Stimulated activated CD4-positive, alpha-beta T cell treated with anti-CD3 and anti-CD28 coated beads, TNF-alpha, amount 100 ng/mL, for 1 hour (primary cell): ENCODE results near the gene S100A4.
A peak's percentile ranks its signal among the peaks of the same experiment; 100 is the strongest.
"Not testable (repeated sequence)": the region's sequence is repeated elsewhere in the genome, so short reads cannot be mapped to it uniquely, and the experiment has no call there.

ENCODE experiments used
- DNase-seq, 3 donors: peaks; one replicate each; pipeline ENCODE4 v3.0.0-alpha.2; 2020; ENCODE audit warnings: low read depth in 3 of 3, low spot score in 1 of 3

The S100A4 gene

DNA sequence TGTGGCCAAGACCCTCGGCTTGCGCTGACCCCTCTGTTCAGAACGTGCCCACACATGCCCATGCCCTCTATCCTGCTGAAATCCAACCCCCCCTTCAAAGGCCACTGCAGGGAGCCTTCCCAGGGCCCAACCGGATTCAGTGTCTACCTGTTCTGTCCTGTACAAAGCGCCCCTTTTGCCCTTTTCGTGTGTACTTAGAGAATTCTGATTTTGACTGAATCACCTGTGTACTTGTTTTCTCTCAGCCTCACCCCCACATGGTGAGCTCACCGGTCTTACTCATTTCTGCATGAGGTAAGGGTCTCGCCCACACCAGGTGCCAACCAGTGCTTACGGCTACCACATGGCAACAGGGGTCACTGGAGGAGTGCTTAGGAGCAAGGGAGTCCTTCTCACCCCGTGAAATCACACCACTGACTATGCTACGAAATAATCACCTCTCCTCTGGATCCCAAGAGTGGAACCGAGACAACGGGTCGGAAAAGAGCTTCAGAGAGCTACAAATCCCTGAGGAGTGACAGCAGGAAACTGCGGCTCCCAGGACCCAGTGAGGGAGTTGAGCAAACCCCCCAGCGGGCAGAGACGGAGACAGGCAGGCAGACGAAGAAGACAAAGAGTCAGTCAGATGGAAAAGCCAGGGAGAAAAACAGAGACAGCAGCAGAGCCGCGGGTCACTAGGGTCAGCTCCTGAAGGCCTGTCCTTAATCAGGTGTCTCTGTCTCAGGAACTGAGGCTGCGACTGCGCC lies 22.2 kb upstream of the S100A4 start:
- DNase-seq = no peak

DNA sequence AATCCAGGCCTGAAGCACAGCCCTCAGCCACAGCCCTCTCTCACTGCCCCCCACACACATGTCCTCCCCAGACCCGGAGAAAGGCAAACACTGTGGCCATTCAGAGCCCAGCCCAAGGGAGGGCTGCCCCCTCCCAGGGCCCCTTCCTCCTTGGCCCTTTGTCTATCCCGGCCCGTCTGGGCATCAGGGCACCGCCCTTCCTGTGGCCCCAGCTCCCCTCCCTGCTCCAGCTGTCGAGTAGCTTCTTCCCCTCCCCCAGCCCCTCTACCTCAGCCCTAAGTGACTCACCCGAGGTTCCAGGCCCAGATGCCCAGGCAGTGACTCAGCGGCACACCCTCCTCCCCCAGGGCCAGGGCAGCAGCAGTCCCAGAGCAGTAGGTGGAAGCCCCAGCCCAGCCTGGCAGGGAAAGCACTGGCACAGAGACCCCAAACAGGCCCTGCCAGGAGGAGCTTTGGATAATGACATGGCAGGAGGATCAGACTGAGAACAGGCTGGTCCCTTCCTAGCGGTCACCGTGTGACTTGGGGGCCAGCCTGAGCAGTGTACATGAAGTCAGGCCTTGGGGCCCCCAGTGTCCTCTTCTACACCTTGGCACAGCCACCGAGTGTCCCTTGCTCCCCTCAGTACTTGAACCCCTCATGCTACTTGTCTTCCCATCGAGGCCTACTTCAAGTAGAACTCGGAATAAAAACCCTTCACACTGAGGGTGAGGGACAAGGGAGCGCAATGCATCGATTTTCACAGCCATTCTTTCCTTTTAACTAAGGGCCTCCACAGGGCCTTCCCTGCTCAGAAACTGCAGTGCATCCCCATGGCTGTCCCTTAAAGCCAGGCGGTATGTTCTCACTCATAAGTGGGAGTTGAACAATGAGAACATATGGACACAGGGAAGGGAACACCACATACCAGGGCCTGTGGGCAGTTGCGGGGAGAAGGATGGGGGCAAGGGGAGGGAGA lies 21.1 kb upstream of the S100A4 start:
- DNase-seq = peak; percentile 66 to 77 (median 76)

GRCh38 chr1:153565529-153566374 lies 20.1 kb upstream of the S100A4 start, which contains the start of gene S100A2:
TSS of gene S100A2 (minus strand) at chr1:153565844. CDS start at chr1:153563877, 1,967 bp downstream.
- DNase-seq = peak in 1 of 3 donors; percentile 17

GRCh38 chr1:153563991-153564390 lies 18.4 kb upstream of the S100A4 start:
- DNase-seq = no peak

DNA sequence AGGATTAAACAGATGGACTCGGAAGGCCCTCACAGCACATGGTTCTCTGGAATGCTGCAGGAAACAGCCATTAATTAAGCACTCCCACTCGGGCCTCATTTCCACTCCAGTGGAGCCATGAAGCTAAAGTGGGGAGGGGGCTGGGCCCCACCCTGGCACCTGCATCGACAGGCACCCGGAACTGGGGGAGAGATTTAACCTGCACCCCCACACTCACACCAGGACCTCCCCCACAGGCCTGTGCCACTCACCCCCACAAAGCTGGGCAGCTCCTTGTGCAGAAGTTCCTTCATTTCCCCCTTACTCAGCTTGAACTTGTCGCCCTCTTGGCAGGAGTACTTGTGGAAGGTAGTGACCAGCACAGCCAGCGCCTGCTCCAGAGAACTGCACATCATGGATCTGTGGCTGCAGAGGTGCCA lies 17.9 kb upstream of the S100A4 start:
- no peak for DNase-seq

- not testable (repeated sequence) for DNase-seq
Measured at GRCh38 chr1:153562021-153562420, 16.4 kb upstream of the S100A4 start.

GRCh38 chr1:153561466-153561985 lies 15.9 kb upstream of the S100A4 start:
- DNase-seq = no peak

DNA sequence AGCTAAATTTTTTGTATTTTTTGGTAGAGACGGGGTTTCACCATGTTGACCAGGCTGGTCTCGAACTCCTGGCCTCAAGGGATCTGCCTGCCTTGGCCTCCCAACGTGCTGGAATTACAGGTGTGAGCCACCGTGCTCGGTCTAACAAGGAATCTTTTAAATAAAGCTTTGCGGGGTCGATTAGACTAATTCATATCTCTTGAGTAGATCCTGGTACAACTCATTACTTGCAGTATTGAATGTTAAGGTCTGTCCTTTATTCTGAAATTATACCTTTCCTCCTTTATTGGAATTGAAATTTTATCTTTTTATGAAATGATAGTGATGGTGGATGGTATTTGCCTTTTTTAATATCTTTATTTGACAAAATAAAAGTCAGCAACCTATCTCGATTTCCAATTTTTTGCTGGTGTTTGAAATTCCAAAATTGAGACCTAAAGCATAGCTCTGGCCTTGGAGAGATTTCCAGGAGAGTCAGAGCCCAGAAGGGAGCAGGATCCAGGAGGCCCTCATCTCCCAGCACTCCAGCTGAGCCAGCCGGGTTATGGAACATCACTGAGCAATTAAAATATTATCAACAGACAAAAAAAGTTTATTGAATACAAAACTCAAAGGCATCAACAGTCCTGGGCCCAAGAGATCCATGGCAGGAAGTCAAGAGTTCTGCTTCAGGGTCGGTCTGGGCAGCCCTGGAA lies 15.3 kb upstream of the S100A4 start:
- no peak for DNase-seq

DNA sequence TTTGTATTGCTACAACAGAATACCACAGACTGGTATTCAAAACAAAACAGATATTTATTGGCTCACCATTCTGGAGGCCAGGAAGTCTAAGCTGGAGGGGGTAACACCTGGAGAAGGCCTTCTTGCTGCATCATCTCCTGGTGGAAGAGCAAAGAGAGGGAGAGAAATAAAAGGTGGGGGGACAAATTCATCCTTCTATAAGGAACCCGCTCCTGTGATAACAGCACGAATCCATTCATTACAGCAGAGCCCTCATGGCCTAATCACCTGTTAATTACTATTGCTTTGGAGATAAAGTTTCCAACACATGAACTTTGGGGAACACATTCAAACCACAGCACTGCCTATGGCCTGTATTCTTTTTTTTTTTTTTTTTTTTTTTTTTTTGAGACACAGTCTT lies 14.6 kb upstream of the S100A4 start:
- DNase-seq = no peak

DNA sequence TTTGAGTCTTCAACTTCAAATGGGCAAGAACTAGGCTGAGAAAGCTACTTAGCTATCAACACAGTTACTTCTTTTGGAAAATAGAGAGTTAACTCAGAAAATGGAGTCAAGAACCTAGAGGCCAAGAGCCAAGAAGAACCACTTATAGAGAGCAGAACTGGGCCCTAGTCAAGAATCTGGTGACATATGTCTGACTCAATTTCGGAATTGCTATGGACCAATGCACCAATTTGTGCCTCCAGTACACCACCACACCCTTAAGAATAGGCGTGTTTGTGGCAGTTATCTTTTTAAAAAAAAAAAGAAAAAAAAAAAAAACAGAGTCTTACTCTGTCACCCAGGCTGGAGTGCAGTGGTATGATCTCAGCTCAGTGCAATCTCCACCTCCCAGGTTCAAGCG lies 12.3 kb upstream of the S100A4 start:
- DNase-seq = no peak

DNA sequence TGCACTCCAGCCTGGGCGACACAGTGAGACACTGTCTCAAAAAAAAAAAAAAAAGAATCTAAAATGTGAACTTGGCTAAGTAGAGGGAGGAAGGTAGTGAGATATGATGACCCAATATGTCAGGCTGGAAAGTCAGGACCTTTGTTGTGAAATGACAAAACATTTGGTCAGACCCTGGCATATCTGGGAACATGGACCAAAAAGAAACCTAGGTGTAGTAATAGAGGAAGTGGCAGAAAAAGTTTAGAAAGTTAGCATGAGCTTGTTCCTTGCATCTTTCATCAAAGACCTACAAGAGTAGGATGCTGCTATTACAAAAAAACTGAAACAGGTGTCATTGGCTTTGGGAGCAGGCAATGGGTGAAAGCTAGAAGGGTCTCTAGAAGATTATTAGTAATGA lies 10.7 kb upstream of the S100A4 start:
- DNase-seq = no peak

GRCh38 chr1:153553830-153554541 lies 8.4 kb upstream of the S100A4 start:
- DNase-seq = no peak

GRCh38 chr1:153553096-153553495 lies 7.5 kb upstream of the S100A4 start:
- DNase-seq = no peak

- no peak for DNase-seq
Measured at GRCh38 chr1:153552335-153552734, 6.7 kb upstream of the S100A4 start.

GRCh38 chr1:153550827-153551500 lies 5.4 kb upstream of the S100A4 start:
- no peak for DNase-seq

DNA sequence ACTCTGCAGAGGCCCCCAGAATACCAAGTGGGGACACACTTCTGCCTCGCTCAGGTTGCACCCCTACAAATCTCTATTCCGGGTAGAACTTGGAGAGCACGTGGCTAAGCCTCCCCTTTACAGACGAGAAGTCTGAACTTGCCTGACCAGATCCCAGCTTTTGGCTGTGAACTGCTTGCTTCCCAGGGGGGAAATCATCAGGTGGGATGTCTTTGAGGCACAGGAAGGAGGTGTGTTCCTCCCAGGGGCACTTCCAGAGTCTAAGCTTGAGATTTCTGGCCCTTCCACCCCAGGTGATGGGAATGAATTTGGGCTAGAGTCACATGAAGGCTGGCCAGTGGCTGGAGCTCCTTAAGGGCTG lies 4.8 kb upstream of the S100A4 start:
- DNase-seq = no peak

- no peak for DNase-seq
Measured at GRCh38 chr1:153549741-153550397, 4.3 kb upstream of the S100A4 start.
